H4 (cell line): ENCODE results near the gene SYNGR2. TPM values are rescaled to one million over a fixed set of nuclear protein-coding genes. Genes with fewer than 3 reads are reported as not detected.

Experiments
- DNase-seq: peaks from one replicate; pipeline ENCODE4 v3.0.0-alpha.2; 2015; ENCODE audit warnings: low spot score
- total RNA-seq: library from RNA; depleted of rRNA; stranded (reverse); fragments of >200 nt; shearing (Covaris generic); gene quantifications from 2 replicates; pipeline ENCODE4 v1.2.3, GENCODE V29; 2014; rRNA removed

SYNGR2 gene
- total RNA-seq, 1 experiment from 2014 or later = 30.1 TPM

DNA sequence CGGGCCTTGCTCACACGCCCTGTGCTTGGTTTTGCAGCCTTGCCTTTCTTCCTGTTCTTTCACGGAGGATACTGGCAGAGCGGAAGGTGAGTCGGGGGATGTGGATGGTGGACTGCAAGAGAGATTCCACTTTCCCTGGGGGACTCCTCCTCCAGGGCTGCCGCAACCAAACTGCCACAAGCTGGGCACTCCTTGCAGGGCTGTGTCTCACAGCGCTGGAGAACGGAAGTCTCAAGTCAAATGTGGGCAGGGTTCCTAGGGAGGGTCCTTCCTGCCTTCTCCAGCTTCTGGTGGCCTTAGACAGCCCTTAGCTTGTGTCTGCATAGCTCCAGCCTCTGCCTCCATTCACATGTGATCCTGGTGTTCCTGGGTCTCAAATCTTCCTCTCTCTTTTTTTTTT lies 34.3 kb downstream of the SYNGR2 start:
- DNase-seq = no peak

GRCh38 chr17:78204387-78205123 lies 36.2 kb downstream of the SYNGR2 start:
- no peak for DNase-seq

GRCh38 chr17:78205124-78205775 lies 36.9 kb downstream of the SYNGR2 start:
- DNase-seq = no peak

- DNase-seq = no peak
Observed at GRCh38 chr17:78206298-78206697, 37.9 kb downstream of the SYNGR2 start.

- no peak for DNase-seq
Observed at GRCh38 chr17:78208486-78208885, 40.1 kb downstream of the SYNGR2 start.

DNA sequence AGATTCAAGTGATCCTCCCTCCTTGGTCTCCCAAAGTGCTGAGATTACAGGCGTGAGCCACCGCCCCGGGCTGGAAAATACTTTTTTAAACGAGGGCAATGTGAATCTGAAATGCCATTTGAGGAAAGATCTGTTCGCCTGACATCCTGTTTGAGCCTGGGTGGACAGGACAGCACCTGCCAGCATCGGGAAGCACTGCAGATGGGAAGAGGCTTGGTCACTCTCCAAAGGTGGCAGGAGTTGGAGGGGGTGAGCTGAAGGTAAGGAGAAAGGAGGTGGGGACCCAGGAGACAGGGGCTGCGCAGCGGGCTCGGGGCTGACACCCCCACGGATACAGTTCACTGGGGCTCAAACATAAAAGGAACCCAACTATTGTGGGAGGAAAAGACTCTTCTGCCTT lies 41.7 kb downstream of the SYNGR2 start:
- DNase-seq = no peak

- DNase-seq = no peak
Observed at GRCh38 chr17:78211032-78211431, 42.7 kb downstream of the SYNGR2 start.

DNA sequence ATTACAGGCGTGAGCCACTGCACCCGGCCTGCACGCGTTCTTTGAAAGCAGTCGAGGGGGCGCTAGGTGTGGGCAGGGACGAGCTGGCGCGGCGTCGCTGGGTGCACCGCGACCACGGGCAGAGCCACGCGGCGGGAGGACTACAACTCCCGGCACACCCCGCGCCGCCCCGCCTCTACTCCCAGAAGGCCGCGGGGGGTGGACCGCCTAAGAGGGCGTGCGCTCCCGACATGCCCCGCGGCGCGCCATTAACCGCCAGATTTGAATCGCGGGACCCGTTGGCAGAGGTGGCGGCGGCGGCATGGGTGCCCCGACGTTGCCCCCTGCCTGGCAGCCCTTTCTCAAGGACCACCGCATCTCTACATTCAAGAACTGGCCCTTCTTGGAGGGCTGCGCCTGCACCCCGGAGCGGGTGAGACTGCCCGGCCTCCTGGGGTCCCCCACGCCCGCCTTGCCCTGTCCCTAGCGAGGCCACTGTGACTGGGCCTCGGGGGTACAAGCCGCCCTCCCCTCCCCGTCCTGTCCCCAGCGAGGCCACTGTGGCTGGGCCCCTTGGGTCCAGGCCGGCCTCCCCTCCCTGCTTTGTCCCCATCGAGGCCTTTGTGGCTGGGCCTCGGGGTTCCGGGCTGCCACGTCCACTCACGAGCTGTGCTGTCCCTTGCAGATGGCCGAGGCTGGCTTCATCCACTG lies 45.8 kb downstream of the SYNGR2 start, which contains the start of gene BIRC5:
Gene BIRC5, plus strand, starts transcription at position 238 of the 690 bp plus-strand sequence. Its CDS starts 64 bp downstream, at position 302.
- DNase-seq = peak; percentile 84

GRCh38 chr17:78214706-78215061 lies 46.3 kb downstream of the SYNGR2 start:
- DNase-seq = no peak

DNA sequence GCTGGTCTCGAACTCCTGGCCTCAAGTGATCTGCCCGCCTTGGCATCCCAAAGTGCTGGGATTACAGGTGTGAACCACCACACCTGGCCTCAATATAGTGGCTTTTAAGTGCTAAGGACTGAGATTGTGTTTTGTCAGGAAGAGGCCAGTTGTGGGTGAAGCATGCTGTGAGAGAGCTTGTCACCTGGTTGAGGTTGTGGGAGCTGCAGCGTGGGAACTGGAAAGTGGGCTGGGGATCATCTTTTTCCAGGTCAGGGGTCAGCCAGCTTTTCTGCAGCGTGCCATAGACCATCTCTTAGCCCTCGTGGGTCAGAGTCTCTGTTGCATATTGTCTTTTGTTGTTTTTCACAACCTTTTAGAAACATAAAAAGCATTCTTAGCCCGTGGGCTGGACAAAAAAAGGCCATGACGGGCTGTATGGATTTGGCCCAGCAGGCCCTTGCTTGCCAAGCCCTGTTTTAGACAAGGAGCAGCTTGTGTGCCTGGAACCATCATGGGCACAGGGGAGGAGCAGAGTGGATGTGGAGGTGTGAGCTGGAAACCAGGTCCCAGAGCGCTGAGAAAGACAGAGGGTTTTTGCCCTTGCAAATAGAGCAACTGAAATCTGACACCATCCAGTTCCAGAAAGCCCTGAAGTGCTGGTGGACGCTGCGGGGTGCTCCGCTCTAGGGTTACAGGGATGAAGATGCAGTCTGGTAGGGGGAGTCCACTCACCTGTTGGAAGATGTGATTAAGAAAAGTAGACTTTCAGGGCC lies 51.2 kb downstream of the SYNGR2 start:
- no peak for DNase-seq

Other genes starting within 250 kb of the SYNGR2 start
- 2.6 and 6.9 TPM in 2 replicates for gene TNRC6C, start 209.9 kb upstream of the SYNGR2 start, total RNA-seq
- 2.7 and 7.9 TPM in 2 replicates for gene TMC6, start 39.8 kb upstream of the SYNGR2 start, total RNA-seq
- 0.02 TPM in 1 of 2 replicates, not detected in the other for gene TMC8, start 37.8 kb upstream of the SYNGR2 start, total RNA-seq
- gene C17orf99, start 22.2 kb upstream of the SYNGR2 start, total RNA-seq = not detected in 2 replicates
- gene TK1, start 18.5 kb downstream of the SYNGR2 start, total RNA-seq = 188 and 253 TPM in 2 replicates
- 24.5 and 33.1 TPM in 2 replicates for gene AFMID, start 18.8 kb downstream of the SYNGR2 start, total RNA-seq
- gene BIRC5, start 45.7 kb downstream of the SYNGR2 start, total RNA-seq = 154 and 157 TPM in 2 replicates
- not detected in 2 replicates for gene TMEM235, start 63.0 kb downstream of the SYNGR2 start, total RNA-seq
- 29.2 and 43.0 TPM in 2 replicates for gene SOCS3, start 191.5 kb downstream of the SYNGR2 start, total RNA-seq
- gene PGS1, start 210.1 kb downstream of the SYNGR2 start, total RNA-seq = 20.4 and 27.5 TPM in 2 replicates